WERI-Rb-1 (cell line): ENCODE data around the gene FAS.

Experiments
- DNase-seq: peaks from one replicate; pipeline ENCODE4 v3.0.0-alpha.2; 2020
- H3K27ac ChIP-seq: fragments of 250-450 bp; sonication (Bioruptor Pico); 2 replicates; pipeline ENCODE4 v1.5.1; 2020; ENCODE audit warnings: mild to moderate bottlenecking, moderate library complexity
- H3K27me3 ChIP-seq: fragments of 250-450 bp; sonication (Bioruptor Pico); 2 replicates; pipeline ENCODE4 v1.5.1; 2021; ENCODE audit warnings: mild to moderate bottlenecking, low read depth, moderate library complexity; ENCODE audit not compliant: insufficient read depth, severe bottlenecking
- H3K36me3 ChIP-seq: fragments of 250-450 bp; sonication (Bioruptor Pico); 2 replicates; pipeline ENCODE4 v1.5.1; 2020; ENCODE audit warnings: mild to moderate bottlenecking, moderate library complexity
- H3K4me3 ChIP-seq: 2 replicates; pipeline ENCODE4 v1.5.1; 2011; ENCODE audit warnings: low read depth, mild to moderate bottlenecking, control low read depth, low read length
- H3K9me3 ChIP-seq: fragments of 250-450 bp; sonication (Bioruptor Pico); 2 replicates; pipeline ENCODE4 v1.5.1; 2021; ENCODE audit warnings: mild to moderate bottlenecking, moderate library complexity; ENCODE audit not compliant: severe bottlenecking
- CTCF ChIP-seq: IDR thresholded peaks from 2 replicates; pipeline ENCODE4 v1.5.1; 2011; ENCODE audit warnings: low read depth, mild to moderate bottlenecking, control low read depth, inconsistent platforms, low read length

The FAS gene

GRCh38 chr10:88990384-88991160 is at the start of gene FAS:
TSS of gene FAS (plus strand) at chr10:88990798. CDS start at chr10:88990877, 79 bp downstream.
- DNase-seq = peak; percentile 39
- TF ChIP-seq CTCF = no peak
- H3K4me3 ChIP-seq = peak within 1 kb of the TSS; percentile 86
- no peaks in the 10 kb centered on the region for H3K36me3 ChIP-seq
- peak within 1 kb of the TSS; percentile 35 for H3K27ac ChIP-seq
- no peaks in the 10 kb centered on the region for H3K9me3 ChIP-seq
- no peaks in the 10 kb centered on the region for H3K27me3 ChIP-seq

- TF ChIP-seq CTCF = no peak
- H3K36me3 ChIP-seq = no peaks in the 10 kb centered on the region
- no peak for DNase-seq
- no peaks in the 10 kb centered on the region for H3K27me3 ChIP-seq
- no peak overlapping the region for H3K4me3 ChIP-seq
- H3K27ac ChIP-seq = no peak overlapping the region
- no peaks in the 10 kb centered on the region for H3K9me3 ChIP-seq
Observed at GRCh38 chr10:88941026-88941425, 49.6 kb upstream of the FAS start.

GRCh38 chr10:88943778-88944177 is 46.8 kb upstream of the FAS start:
- no peak for TF ChIP-seq CTCF
- no peak for DNase-seq
- H3K9me3 ChIP-seq = no peaks in the 10 kb centered on the region
- no peaks in the 10 kb centered on the region for H3K36me3 ChIP-seq
- H3K27me3 ChIP-seq = no peaks in the 10 kb centered on the region
- no peak overlapping the region for H3K4me3 ChIP-seq
- no peak overlapping the region for H3K27ac ChIP-seq

GRCh38 chr10:88944813-88945212 is 45.8 kb upstream of the FAS start:
- Histone ChIP-seq H3K27ac (no peak overlapping the region), H3K4me3 (no peak overlapping the region), H3K9me3 (no peaks in the 10 kb centered on the region), H3K27me3 (no peaks in the 10 kb centered on the region), H3K36me3 (no peaks in the 10 kb centered on the region)
- no peak for TF ChIP-seq CTCF
- DNase-seq = no peak

GRCh38 chr10:88946200-88946599 is 44.4 kb upstream of the FAS start:
- Histone ChIP-seq H3K9me3 (no peaks in the 10 kb centered on the region), H3K4me3 (no peak overlapping the region)
- no peak for DNase-seq

More at GRCh38 chr10:88946200-88946599, 44.4 kb upstream of the FAS start:
- Histone ChIP-seq H3K36me3 (no peaks in the 10 kb centered on the region), H3K27me3 (no peaks in the 10 kb centered on the region), H3K27ac (no peak overlapping the region)
- TF ChIP-seq CTCF = no peak
